ENCODE results near the gene COL11A1.

DNA sequence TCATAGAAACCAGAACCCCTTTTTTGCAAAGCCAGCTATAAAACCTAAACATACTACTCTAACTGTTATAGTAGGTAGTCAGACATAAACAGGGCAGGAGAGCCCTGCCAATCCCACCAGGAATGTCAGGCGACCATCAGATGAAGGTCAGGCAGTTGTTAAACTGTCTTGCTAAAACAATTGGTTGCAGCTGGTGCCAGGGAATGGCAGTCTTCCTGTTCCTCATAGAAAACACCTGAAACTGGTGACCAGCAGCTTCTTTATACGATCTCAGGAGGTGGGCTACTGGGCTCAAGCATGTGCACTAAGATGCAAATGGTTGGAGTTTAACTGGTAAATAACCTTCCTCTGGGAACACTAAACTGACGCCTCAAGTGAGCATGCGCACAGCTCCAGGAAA is 224.1 kb downstream of the COL11A1 start:
- TF ChIP-seq POLR2AphosphoS5 (IDR thresholded peaks at IDR 0.05; ENCODE audit: low read depth, low read length) (no peak), POLR2A (IDR thresholded peaks at IDR 0.05; ENCODE audit: low read depth, low read length) (no peak), TAF1 (IDR thresholded peaks at IDR 0.05; ENCODE audit: borderline replicate concordance, low read depth, low read length) (no peak)

All from GM12892 (cell line).